GM12892 (cell line): Measurements from ENCODE around the gene PDRG1.

Source experiments
- POLR2A ChIP-seq: IDR thresholded peaks from 2 replicates; pipeline ENCODE4 v1.6.1; 2011; ENCODE audit warnings: low read depth, low read length, control low read depth
- POLR2AphosphoS5 ChIP-seq: IDR thresholded peaks from 2 replicates; pipeline ENCODE4 v1.6.1; 2011; ENCODE audit warnings: low read depth, low read length, control low read depth

DNA sequence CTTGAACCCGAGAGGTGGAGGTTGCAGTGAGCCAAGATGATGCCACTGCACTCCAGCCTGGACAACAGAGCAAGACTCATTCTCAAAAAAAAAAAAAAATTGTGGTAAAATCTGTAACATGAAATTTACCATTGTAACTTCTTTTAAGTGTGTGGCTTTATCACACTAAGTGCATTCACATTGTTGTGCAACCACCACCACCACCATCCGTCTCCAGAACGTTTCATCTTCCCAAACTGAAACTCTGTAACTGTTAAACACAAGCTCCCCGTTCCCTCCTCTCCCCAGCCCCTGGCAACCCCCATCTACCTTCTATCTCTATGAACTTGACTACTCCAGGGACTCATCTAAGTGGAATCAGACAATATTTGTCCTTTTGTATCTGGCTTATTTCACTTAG, 29.7 kb downstream of the PDRG1 start:
- TF ChIP-seq POLR2A = no peak
- no peak for TF ChIP-seq POLR2AphosphoS5
